ENCODE measurements around the gene MDM2. TPM values are rescaled to one million over a fixed set of nuclear protein-coding genes. Genes with fewer than 3 reads are reported as not detected.

MDM2 gene
- total RNA-seq, 1 donor from 2014 or later, result 75.9 TPM

DNA sequence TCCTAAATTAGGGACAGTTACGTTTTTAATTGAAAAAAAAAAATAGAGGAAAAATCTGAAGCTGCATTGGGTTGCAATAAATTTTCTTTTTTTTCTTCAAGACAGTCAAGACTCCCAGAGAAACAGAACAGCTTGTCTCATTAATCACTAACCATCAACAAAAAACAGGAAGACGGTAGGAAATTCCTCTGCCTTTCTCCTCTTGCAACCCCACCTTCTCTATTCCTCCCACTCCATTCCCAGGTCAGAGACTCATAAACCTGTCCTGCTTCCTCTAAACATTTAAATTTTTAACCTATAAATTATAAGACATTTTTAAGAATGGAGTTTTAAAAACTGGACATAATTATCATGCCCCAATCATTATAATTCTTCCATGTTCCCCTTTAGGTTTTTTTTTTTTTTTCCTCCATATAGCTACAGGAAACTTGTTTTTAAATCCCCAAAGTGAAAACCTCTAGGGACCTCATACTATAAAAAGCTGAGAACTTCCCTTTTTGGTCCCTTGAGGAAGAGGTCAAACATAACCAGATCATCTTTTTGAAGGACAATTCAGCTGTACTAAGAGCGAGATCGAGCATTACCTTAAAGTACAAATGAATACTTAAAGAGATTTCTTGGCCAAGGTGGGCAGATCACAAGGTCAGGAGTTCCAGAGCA is 89.0 kb downstream of the MDM2 start:
- no peak for DNase-seq (ENCODE audit: extremely low spot score in 2 of 2)
- H3K4me3 ChIP-seq, result no peak overlapping the region
- H3K36me3 ChIP-seq, result no peaks in the 10 kb centered on the region
- no peaks in the 10 kb centered on the region for H3K27me3 ChIP-seq
- no peaks in the 10 kb centered on the region for H3K9me3 ChIP-seq
- H3K4me1 ChIP-seq, result peaks cover 5% of the 10 kb centered on the region
- TF ChIP-seq POLR2A (IDR thresholded peaks at IDR 0.05) (no peak), POLR2AphosphoS5 (IDR thresholded peaks at IDR 0.05; ENCODE audit: insufficient read depth in 1 of 2, low read depth in 1 of 2) (no peak)
- TF ChIP-seq, protein P1, sequence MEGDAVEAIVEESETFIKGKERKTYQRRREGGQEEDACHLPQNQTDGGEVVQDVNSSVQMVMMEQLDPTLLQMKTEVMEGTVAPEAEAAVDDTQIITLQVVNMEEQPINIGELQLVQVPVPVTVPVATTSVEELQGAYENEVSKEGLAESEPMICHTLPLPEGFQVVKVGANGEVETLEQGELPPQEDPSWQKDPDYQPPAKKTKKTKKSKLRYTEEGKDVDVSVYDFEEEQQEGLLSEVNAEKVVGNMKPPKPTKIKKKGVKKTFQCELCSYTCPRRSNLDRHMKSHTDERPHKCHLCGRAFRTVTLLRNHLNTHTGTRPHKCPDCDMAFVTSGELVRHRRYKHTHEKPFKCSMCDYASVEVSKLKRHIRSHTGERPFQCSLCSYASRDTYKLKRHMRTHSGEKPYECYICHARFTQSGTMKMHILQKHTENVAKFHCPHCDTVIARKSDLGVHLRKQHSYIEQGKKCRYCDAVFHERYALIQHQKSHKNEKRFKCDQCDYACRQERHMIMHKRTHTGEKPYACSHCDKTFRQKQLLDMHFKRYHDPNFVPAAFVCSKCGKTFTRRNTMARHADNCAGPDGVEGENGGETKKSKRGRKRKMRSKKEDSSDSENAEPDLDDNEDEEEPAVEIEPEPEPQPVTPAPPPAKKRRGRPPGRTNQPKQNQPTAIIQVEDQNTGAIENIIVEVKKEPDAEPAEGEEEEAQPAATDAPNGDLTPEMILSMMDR (IDR thresholded peaks at IDR 0.05), result no peak
- no peak overlapping the region for H3K27ac ChIP-seq
- intact Hi-C loops (cut with DNase I), result loop anchor here (10.0 kb wide), 1 partner anchor 178 kb away; no protein-coding TSS in a partner anchor

DNA sequence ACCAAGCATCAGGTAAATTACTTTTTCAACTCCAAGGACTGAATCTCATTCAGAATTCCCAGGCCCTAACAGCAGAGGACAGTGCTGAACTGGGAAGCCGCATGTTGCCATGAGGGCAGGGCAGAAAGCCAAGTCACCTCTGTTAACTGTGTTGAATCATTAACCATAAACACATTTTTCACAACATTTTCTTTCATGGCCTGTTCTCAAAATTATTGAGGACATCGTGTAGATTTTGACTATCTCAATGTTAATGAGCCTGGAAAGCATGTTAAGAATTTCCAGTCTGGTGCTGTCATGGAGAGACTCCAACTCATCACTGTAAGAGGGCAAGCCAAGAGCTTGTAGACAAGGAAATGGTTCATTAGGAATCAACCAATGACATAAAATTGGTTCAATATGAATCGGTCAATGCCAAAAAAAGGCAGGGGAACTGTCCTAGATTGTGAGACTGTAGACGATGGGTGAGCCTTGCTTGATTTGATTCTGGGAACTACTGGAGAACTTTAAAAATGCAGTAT is 91.3 kb downstream of the MDM2 start:
- no peak overlapping the region for H3K4me3 ChIP-seq
- no peaks in the 10 kb centered on the region for H3K36me3 ChIP-seq
- H3K9me3 ChIP-seq, result no peaks in the 10 kb centered on the region
- TF ChIP-seq POLR2AphosphoS5 (IDR thresholded peaks at IDR 0.05; ENCODE audit: insufficient read depth in 1 of 2, low read depth in 1 of 2) (no peak), POLR2A (IDR thresholded peaks at IDR 0.05) (no peak)
- TF ChIP-seq, protein P1 (IDR thresholded peaks at IDR 0.05), result no peak
- H3K27ac ChIP-seq, result no peak overlapping the region
- H3K4me1 ChIP-seq, result peaks cover 5% of the 10 kb centered on the region
- no peaks in the 10 kb centered on the region for H3K27me3 ChIP-seq
- DNase-seq (ENCODE audit: extremely low spot score in 2 of 2), result no peak
- intact Hi-C loops (cut with DNase I), result loop anchor here (10.0 kb wide), 1 partner anchor 175 kb away; no protein-coding TSS in a partner anchor

GRCh38 chr12:68900241-68900640 is 92.3 kb downstream of the MDM2 start:
- Histone ChIP-seq H3K4me1 (peaks cover 5% of the 10 kb centered on the region), H3K4me3 (no peak overlapping the region), H3K9me3 (no peaks in the 10 kb centered on the region), H3K27ac (no peak overlapping the region), H3K27me3 (no peaks in the 10 kb centered on the region), H3K36me3 (no peaks in the 10 kb centered on the region)
- TF ChIP-seq POLR2A (IDR thresholded peaks at IDR 0.05), result no peak
- no peak for TF ChIP-seq POLR2AphosphoS5 (IDR thresholded peaks at IDR 0.05; ENCODE audit: insufficient read depth in 1 of 2, low read depth in 1 of 2)
- TF ChIP-seq, protein P1 (IDR thresholded peaks at IDR 0.05), result no peak
- no peak for DNase-seq (ENCODE audit: extremely low spot score in 2 of 2)
- intact Hi-C loops (cut with DNase I), result no loop called here

Other genes starting within 250 kb of the MDM2 start
- gene RAP1B, start 197.3 kb upstream of the MDM2 start, total RNA-seq, result 169 TPM
- 42.5 TPM for gene NUP107, start 121.2 kb upstream of the MDM2 start, total RNA-seq
- 5.9 TPM for gene SLC35E3, start 62.0 kb upstream of the MDM2 start, total RNA-seq
- 35.4 TPM for gene CPM, start 125.0 kb downstream of the MDM2 start, total RNA-seq

Measured in vagina (tissue), 2 donors.